ENCODE data around the gene MARCHF4.

GRCh38 chr2:216362730-216363129 is 9.6 kb downstream of the MARCHF4 start:
- TF ChIP-seq CTCF (conservative IDR thresholded peaks at IDR 0.05) = no peak
- no peak for TF ChIP-seq EZH2 (IDR thresholded peaks at IDR 0.05; ENCODE audit: low read depth)

All from PC-9 (cell line).